ENCODE data around the gene ITSN1.
"Not testable (repeated sequence)": the region's sequence is repeated elsewhere in the genome, so short reads cannot be mapped to it uniquely, and the experiment has no call there.

ITSN1 gene

DNA sequence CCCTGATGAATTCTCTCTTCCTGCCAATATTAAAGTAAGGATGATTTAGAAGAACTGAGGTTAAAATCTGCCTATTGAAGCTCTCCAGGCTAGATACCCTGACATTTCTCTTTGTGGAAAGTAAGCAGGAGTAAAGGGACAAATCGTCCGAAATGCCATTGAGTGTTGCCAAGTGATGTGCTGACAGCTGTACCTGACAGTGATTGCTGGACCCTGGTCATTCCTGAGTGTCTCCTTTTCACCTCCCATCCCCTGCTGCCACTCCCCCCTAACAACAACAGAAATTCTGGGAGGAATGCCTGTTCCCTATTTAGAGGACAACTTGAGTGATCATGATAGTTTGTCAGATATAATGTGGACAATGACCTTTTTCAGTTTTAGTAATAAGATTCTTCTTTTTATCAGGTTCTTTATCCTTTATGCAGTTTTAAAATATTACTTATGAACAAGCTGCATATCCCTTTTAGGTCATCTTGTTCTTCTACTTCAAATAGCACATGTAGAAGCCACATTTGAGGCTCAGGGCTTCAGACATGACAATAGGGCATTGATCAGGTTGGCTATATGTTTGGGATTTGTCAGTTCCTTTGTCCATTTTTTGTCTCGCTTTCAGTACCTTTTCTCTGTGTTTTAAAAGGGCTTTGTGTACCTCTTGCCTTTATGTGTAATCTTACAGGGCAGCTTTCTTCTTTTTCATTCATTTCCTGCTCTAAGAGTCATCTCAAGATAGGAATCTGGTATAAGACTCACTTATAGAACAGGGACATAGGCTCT, 56.0 kb downstream of the ITSN1 start:
- Histone ChIP-seq H3K27ac (ENCODE audit: low read length) (no peak overlapping the region), H3K36me3 (ENCODE audit: control insufficient read depth in 2 of 2, insufficient read depth in 2 of 2, low read length in 2 of 2) (no peaks in the 10 kb centered on the region), H3K27me3 (ENCODE audit: control insufficient read depth in 1 of 2, insufficient read depth in 2 of 2, low read length in 2 of 2) (no peaks in the 10 kb centered on the region), H3K4me3 (ENCODE audit: low read length in 2 of 2) (no peak overlapping the region), H3K4me1 (ENCODE audit: control insufficient read depth, insufficient read depth, low read length) (no peaks in the 10 kb centered on the region), H3K9me3 (ENCODE audit: control insufficient read depth in 2 of 2, low read length in 2 of 2) (no peaks in the 10 kb centered on the region), H3K9ac (ENCODE audit: low read length in 2 of 2) (no peak overlapping the region)

DNA sequence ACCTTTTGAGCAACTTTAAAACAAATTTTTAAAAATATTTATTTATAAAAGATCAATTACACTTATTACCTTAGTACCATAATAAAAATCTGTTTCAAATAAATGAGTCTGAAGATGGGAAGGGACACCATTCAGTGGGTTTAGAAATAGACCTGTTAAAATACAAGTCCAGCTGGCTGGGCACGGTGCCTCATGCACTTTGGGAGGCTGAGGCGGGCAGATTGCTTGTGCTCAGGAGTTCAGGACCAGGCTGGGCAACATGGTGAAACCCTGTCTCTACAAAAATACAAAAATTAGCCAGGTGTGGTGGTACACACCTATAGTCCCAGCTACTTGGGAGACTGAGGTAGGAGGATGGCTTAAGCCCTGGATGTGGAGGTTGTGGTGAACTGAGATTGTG, 57.0 kb downstream of the ITSN1 start:
- Histone ChIP-seq H3K4me1 (ENCODE audit: control insufficient read depth, insufficient read depth, low read length) (no peaks in the 10 kb centered on the region), H3K4me3 (ENCODE audit: low read length in 2 of 2) (no peak overlapping the region), H3K9me3 (ENCODE audit: control insufficient read depth in 2 of 2, low read length in 2 of 2) (no peaks in the 10 kb centered on the region), H3K27me3 (ENCODE audit: control insufficient read depth in 1 of 2, insufficient read depth in 2 of 2, low read length in 2 of 2) (no peaks in the 10 kb centered on the region), H3K9ac (ENCODE audit: low read length in 2 of 2) (no peak overlapping the region), H3K27ac (ENCODE audit: low read length) (no peak overlapping the region), H3K36me3 (ENCODE audit: control insufficient read depth in 2 of 2, insufficient read depth in 2 of 2, low read length in 2 of 2) (no peaks in the 10 kb centered on the region)

DNA sequence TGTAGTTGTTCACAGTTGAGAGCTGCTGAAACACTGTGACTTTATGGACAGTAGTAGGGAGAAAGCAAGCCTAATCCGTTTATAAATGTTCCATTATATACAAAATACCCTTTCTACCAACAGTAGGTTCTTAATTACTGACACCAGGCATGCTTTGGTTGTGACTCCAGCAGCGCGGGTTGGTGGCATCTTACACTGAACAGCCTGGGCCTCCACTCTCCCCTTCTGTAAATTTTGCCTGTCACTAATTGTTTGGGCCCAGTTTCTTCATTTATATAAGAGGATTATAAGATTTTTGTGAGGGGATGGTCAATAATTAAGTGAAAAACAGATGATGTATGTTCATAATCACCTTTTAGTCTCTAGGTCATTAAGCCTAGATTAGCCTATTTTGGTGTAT, 58.2 kb downstream of the ITSN1 start:
- Histone ChIP-seq H3K27ac (ENCODE audit: low read length) (no peak overlapping the region), H3K27me3 (ENCODE audit: control insufficient read depth in 1 of 2, insufficient read depth in 2 of 2, low read length in 2 of 2) (no peaks in the 10 kb centered on the region), H3K9ac (ENCODE audit: low read length in 2 of 2) (no peak overlapping the region), H3K4me3 (ENCODE audit: low read length in 2 of 2) (no peak overlapping the region), H3K36me3 (ENCODE audit: control insufficient read depth in 2 of 2, insufficient read depth in 2 of 2, low read length in 2 of 2) (no peaks in the 10 kb centered on the region), H3K4me1 (ENCODE audit: control insufficient read depth, insufficient read depth, low read length) (no peaks in the 10 kb centered on the region), H3K9me3 (ENCODE audit: control insufficient read depth in 2 of 2, low read length in 2 of 2) (no peaks in the 10 kb centered on the region)

DNA sequence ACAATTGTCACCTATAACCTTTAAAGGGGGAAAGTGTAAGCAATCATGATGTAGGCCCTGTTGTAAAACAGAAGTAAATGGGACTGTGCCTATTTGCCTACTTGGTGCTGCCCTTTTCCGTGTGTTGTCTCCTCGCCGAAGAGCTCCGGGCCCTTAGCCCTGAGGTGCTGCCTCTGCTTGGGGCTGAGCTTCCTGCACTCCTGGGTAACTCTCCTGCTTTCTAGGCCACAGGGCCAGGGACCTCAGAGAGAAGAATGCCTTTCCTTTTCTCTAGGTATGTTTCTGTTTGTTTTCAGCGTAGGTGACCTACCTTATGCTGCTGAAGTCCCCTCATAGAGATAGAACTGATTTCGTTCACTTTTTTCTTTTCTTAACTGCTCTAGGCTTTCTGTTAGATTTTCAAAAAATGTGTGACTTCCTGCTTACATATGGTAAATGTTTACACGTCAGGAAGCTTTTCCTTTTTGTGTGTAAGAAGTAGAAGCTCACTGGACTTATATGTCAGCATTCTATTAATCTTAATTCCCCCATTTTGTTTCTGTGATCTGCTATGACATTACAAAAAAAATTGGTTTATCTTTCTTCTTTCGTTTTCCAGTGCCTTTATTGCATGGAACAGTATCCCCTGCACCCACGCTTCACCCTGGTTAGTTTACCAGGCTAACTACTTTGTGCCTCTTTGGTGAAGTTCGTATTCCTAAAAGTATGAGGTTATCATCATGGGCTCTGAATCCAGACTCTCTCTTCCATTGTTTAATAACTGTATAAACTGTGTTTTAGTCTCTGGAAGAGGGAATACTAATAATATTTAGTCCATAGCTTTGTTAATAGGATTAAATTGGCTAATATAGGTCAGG, 61.7 kb downstream of the ITSN1 start:
- H3K27ac ChIP-seq (ENCODE audit: low read length), result no peak overlapping the region
- H3K27me3 ChIP-seq (ENCODE audit: control insufficient read depth in 1 of 2, insufficient read depth in 2 of 2, low read length in 2 of 2), result no peaks in the 10 kb centered on the region

DNA sequence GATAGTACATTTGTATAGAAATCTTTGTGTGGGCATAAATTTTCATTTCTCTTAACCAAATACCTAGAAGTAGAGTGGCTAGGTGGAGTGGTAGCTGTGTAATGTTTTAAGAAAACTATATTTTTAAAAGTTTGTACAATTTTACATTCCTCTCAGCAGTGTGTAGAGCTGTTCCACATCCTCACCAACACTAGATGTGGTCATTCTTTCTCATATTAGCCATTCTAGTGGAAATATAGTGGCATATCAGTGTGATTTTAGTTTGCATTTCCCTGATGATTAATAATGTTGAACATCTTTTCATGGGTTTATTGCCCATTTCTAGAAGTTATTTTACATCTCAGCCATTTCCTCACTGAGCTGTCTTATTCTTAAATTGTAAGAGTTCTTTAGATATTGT, 65.5 kb downstream of the ITSN1 start:
- H3K4me1 ChIP-seq (ENCODE audit: control insufficient read depth, insufficient read depth, low read length), result no peaks in the 10 kb centered on the region
- no peak overlapping the region for H3K9ac ChIP-seq (ENCODE audit: low read length in 2 of 2)
- H3K27me3 ChIP-seq (ENCODE audit: control insufficient read depth in 1 of 2, insufficient read depth in 2 of 2, low read length in 2 of 2), result no peaks in the 10 kb centered on the region
- H3K4me3 ChIP-seq (ENCODE audit: low read length in 2 of 2), result no peak overlapping the region
- no peaks in the 10 kb centered on the region for H3K9me3 ChIP-seq (ENCODE audit: control insufficient read depth in 2 of 2, low read length in 2 of 2)
- H3K27ac ChIP-seq (ENCODE audit: low read length), result no peak overlapping the region
- no peaks in the 10 kb centered on the region for H3K36me3 ChIP-seq (ENCODE audit: control insufficient read depth in 2 of 2, insufficient read depth in 2 of 2, low read length in 2 of 2)

More for the DNA sequence above, 61.7 kb downstream of the ITSN1 start:
- Histone ChIP-seq H3K9ac (ENCODE audit: low read length in 2 of 2) (no peak overlapping the region), H3K4me3 (ENCODE audit: low read length in 2 of 2) (no peak overlapping the region), H3K4me1 (ENCODE audit: control insufficient read depth, insufficient read depth, low read length) (no peaks in the 10 kb centered on the region), H3K36me3 (ENCODE audit: control insufficient read depth in 2 of 2, insufficient read depth in 2 of 2, low read length in 2 of 2) (no peaks in the 10 kb centered on the region), H3K9me3 (ENCODE audit: control insufficient read depth in 2 of 2, low read length in 2 of 2) (no peaks in the 10 kb centered on the region)

DNA sequence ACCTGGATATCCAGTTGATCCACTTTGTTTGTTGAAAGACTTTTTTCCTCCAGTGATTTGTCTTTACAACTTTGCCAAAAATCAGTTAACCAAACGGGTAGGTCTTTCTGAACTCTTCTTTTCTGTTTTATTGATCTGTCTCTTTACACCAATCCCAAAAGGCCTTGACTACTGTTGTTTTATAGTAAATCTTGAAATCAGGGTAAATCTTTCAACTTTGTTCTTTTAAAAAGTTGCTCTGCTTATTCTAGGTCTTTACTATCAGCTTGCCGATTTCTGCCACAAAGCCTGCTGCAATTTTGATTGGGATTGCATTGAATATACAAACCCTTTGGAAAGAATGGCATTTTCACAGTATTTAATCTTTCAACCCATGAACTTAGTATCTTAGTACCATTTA, 66.6 kb downstream of the ITSN1 start:
- no peaks in the 10 kb centered on the region for H3K4me1 ChIP-seq (ENCODE audit: control insufficient read depth, insufficient read depth, low read length)
- H3K27ac ChIP-seq (ENCODE audit: low read length), result no peak overlapping the region
- no peak overlapping the region for H3K9ac ChIP-seq (ENCODE audit: low read length in 2 of 2)
- H3K9me3 ChIP-seq (ENCODE audit: control insufficient read depth in 2 of 2, low read length in 2 of 2), result no peaks in the 10 kb centered on the region
- no peaks in the 10 kb centered on the region for H3K36me3 ChIP-seq (ENCODE audit: control insufficient read depth in 2 of 2, insufficient read depth in 2 of 2, low read length in 2 of 2)
- H3K27me3 ChIP-seq (ENCODE audit: control insufficient read depth in 1 of 2, insufficient read depth in 2 of 2, low read length in 2 of 2), result no peaks in the 10 kb centered on the region
- no peak overlapping the region for H3K4me3 ChIP-seq (ENCODE audit: low read length in 2 of 2)

DNA sequence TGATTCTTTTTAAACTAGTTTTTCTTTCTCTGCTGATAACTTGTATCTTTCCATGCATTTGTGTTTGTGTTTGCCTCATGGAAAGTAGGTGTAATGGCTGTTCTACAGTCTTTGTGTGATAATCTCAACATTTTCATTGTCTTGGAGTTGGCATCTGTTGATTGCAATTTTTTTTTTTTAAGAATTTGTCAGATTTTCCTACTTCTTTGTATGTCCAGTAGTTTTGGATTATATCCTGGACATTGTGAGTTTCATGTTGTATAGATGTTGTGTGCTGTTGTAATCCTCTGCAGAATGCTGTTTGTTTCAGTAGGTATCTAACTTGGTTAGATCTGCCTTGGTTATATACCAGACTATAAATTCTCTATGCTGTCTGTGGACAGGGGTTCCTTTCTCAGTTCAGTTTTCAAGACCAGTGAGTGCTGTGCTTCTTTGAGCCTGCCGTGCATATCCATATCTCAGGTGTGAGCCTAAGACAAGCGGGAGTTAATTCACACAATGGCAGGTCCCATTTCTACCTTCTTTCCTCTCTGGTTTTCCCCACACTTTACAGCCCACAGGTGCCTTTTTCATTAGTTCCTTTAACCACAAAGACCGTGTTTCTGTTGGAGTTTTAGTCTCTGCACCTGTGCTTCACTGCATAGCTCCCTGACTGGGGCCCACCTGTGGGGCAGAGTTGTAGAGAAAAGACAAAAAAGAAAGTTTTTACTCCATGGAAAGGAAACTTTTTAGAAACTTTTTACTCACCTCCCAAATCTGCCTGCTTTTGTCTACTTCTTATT, 69.9 kb downstream of the ITSN1 start:
- H3K9me3 ChIP-seq (ENCODE audit: control insufficient read depth in 2 of 2, low read length in 2 of 2), result no peaks in the 10 kb centered on the region
- H3K4me1 ChIP-seq (ENCODE audit: control insufficient read depth, insufficient read depth, low read length), result no peaks in the 10 kb centered on the region
- H3K9ac ChIP-seq (ENCODE audit: low read length in 2 of 2), result no peak overlapping the region
- H3K27me3 ChIP-seq (ENCODE audit: control insufficient read depth in 1 of 2, insufficient read depth in 2 of 2, low read length in 2 of 2), result no peaks in the 10 kb centered on the region
- no peaks in the 10 kb centered on the region for H3K36me3 ChIP-seq (ENCODE audit: control insufficient read depth in 2 of 2, insufficient read depth in 2 of 2, low read length in 2 of 2)
- no peak overlapping the region for H3K27ac ChIP-seq (ENCODE audit: low read length)
- no peak overlapping the region for H3K4me3 ChIP-seq (ENCODE audit: low read length in 2 of 2)

DNA sequence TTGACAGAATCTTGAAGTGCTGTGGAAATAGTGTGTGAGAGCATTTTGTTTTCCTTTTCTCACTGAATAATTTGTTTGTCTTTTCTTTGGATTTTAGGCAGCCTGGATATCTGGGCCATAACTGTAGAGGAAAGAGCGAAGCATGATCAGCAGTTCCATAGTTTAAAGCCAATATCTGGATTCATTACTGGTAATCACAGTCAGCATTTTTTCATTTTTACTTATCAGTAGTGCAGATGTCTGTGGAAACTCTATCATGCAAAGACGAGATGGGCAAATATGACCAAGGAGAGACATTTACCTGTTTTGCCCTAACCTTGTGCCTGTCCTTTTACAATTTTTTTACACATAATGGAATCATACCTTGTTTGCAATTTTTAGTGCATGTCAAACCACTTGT, 78.8 kb downstream of the ITSN1 start:
- Histone ChIP-seq H3K27ac (ENCODE audit: low read length) (no peak overlapping the region), H3K4me3 (ENCODE audit: low read length in 2 of 2) (no peak overlapping the region), H3K36me3 (ENCODE audit: control insufficient read depth in 2 of 2, insufficient read depth in 2 of 2, low read length in 2 of 2) (peaks cover 0 to 4% of the 10 kb centered on the region in 2 donors), H3K4me1 (ENCODE audit: control insufficient read depth, insufficient read depth, low read length) (no peaks in the 10 kb centered on the region), H3K27me3 (ENCODE audit: control insufficient read depth in 1 of 2, insufficient read depth in 2 of 2, low read length in 2 of 2) (no peaks in the 10 kb centered on the region), H3K9me3 (ENCODE audit: control insufficient read depth in 2 of 2, low read length in 2 of 2) (no peaks in the 10 kb centered on the region), H3K9ac (ENCODE audit: low read length in 2 of 2) (no peak overlapping the region)

DNA sequence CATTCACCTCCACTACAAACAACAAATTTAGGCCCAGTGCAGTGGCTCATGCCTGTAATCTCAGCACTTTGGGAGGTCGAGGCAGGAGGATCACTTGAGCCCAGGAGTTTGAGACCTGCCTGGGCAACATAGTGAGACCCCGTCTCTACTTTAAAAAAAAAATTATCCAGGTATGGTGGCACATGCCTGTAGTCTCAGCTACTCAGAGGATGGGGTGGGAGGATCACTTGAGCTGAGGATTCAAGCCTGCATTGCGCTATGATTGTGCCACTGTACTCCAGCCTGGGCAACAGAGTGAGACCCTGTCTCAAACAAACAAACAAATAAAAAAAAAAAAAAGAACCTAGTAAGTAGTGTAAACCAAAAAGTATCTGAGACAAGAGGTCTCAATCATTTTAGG, 86.8 kb downstream of the ITSN1 start:
- H3K9me3 ChIP-seq (ENCODE audit: control insufficient read depth in 2 of 2, low read length in 2 of 2); H3K4me3 ChIP-seq (ENCODE audit: low read length in 2 of 2); H3K27me3 ChIP-seq (ENCODE audit: control insufficient read depth in 1 of 2, insufficient read depth in 2 of 2, low read length in 2 of 2); H3K27ac ChIP-seq (ENCODE audit: low read length); H3K4me1 ChIP-seq (ENCODE audit: control insufficient read depth, insufficient read depth, low read length); H3K9ac ChIP-seq (ENCODE audit: low read length in 2 of 2); H3K36me3 ChIP-seq (ENCODE audit: control insufficient read depth in 2 of 2, insufficient read depth in 2 of 2, low read length in 2 of 2): not testable (repeated sequence)

DNA sequence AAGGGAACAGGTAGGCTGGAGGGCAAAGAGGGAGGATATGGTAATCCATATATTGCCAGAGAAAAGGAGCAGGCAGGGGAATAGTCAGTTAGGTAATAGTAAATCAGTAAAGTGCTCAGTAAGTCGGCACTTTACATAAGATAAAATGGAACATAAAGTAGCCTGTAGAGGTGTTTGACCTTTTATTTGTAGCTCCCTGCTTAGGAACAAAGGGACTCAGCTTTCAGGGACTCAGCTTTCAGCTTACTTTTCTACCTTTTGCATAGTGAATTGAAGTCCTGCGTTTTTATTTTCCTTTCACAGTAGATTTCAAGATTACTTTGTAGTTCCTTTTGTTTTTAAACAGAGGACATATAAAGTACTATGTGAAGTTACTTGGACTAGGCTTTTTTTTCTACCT, 87.3 kb downstream of the ITSN1 start:
- no peaks in the 10 kb centered on the region for H3K4me1 ChIP-seq (ENCODE audit: control insufficient read depth, insufficient read depth, low read length)
- no peak overlapping the region for H3K27ac ChIP-seq (ENCODE audit: low read length)
- H3K36me3 ChIP-seq (ENCODE audit: control insufficient read depth in 2 of 2, insufficient read depth in 2 of 2, low read length in 2 of 2), result no peaks in the 10 kb centered on the region
- no peak overlapping the region for H3K9ac ChIP-seq (ENCODE audit: low read length in 2 of 2)
- no peaks in the 10 kb centered on the region for H3K9me3 ChIP-seq (ENCODE audit: control insufficient read depth in 2 of 2, low read length in 2 of 2)
- no peak overlapping the region for H3K4me3 ChIP-seq (ENCODE audit: low read length in 2 of 2)
- H3K27me3 ChIP-seq (ENCODE audit: control insufficient read depth in 1 of 2, insufficient read depth in 2 of 2, low read length in 2 of 2), result no peaks in the 10 kb centered on the region
